ENCODE results near the gene CLDN4.
A peak's percentile ranks its signal among the peaks of the same experiment; 100 is the strongest.
"Not testable (repeated sequence)": the region's sequence is repeated elsewhere in the genome, so short reads cannot be mapped to it uniquely, and the experiment has no call there.

CLDN4 gene, protein sequence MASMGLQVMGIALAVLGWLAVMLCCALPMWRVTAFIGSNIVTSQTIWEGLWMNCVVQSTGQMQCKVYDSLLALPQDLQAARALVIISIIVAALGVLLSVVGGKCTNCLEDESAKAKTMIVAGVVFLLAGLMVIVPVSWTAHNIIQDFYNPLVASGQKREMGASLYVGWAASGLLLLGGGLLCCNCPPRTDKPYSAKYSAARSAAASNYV

GRCh38 chr7:73830681-73831583, at the start of gene CLDN4:
TSS of gene CLDN4 (plus strand) at chr7:73830996. CDS start at chr7:73831202, 206 bp downstream.
- DNase-seq, result peak; percentile 72

DNA sequence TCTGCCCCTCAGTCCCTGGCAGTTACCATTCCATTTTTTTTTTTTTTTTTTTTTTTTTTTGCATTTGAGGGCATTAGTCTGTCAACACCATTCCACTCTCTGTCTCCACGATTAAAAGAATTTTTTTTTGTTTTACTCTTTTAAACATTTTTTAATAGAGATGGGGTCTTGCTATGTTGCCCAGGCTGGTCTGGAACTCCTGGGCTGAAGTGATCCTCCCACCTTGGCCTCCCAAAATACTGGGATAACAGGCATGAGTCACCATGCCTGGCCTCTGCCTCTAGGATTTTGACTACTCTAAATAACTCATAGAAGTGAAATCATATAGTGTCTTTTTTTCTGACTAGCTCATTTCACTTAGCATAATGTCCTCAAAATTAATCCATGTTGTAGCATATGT, 44.2 kb upstream of the CLDN4 start:
- DNase-seq, result no peak

- DNase-seq, result not testable (repeated sequence)
Measured at GRCh38 chr7:73787786-73788048, 43.1 kb upstream of the CLDN4 start.

DNA sequence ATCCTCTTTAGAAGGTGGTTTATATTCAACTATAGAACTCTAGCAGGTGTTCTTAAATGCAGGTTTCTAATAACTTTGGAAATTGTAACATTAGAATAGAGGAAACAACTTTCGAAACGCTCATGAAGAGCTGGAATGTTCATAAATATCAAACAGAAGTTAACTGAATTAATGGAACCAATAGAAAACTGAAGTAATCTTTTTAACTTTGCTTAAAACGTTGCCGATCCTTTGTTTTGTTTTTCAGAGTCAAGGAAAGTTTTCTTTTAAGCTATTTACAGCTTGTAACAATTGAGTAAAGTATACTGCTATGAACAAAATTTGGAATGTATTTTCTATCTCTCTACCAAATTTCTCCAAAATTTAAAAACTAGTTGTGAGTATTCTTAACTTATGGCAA, 41.7 kb upstream of the CLDN4 start:
- peak; percentile 15 for DNase-seq

GRCh38 chr7:73791170-73791690, 39.6 kb upstream of the CLDN4 start:
- DNase-seq, result not testable (repeated sequence)

DNA sequence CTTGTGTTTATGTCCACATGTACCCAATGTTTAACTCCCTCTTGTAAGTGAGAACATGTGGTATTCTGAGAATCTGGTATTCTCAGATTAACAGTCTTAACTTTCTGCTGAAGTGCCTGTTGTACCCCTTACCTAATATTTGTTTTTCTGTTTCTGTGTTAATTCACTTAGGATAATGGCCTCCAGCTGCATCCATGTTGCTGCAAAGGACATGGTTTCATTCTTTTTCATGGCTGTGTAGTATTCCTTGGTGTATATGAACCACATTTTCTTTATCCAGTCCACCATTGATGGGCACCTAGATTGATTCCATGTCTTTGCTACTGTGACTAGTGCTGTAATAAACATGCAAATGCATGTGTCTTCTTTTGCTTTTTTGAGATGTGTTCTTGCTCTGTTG, 35.6 kb upstream of the CLDN4 start:
- not testable (repeated sequence) for DNase-seq

GRCh38 chr7:73796656-73797055, 34.1 kb upstream of the CLDN4 start:
- DNase-seq, result not testable (repeated sequence)

DNA sequence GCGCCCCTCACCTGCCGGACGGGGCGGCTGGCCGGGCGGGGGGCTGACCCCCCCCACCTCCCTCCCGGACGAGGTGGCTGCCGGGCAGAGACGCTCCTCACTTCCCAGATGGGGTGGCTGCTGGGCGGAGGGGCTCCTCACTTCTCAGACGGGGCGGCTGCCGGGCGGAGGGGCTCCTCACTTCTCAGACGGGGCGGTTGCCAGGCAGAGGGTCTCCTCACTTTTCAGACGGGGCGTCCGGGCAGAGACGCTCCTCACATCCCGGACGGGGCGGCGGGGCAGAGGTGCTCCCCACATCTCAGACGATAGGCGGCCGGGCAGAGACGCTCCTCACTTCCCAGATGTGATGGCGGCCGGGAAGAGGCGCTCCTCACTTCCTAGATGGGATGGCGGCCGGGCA, 33.6 kb upstream of the CLDN4 start:
- not testable (repeated sequence) for DNase-seq

- DNase-seq, result peak; percentile 23
Measured at GRCh38 chr7:73799282-73800141, 31.3 kb upstream of the CLDN4 start.

- no peak for DNase-seq
Measured at GRCh38 chr7:73801577-73801976, 29.2 kb upstream of the CLDN4 start.

GRCh38 chr7:73802459-73802858, 28.3 kb upstream of the CLDN4 start:
- no peak for DNase-seq

DNA sequence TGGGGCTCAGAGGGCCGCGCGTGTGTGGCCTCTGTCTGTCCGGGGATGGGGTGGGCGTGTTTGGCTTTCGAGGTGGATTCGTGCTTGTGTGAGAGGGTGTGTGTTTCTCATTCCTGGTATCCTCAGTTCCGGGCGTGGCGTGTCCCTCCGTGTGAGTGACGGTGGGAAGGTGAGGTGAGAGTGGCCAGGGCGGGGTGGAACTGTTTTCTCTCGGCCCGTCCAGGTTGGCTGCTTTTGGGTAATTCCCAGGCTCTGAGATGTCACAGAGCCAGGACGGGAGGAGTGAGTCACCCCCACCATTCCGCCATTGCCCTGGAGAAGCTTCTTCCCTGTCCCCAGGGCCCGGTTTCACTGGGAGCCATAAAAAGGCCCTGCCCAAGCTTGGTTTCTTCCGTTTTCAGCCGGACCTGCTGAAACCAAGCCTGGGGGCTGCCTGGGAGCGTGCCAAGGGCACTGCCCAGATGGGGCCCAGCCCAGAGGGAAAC, 21.3 kb upstream of the CLDN4 start:
- DNase-seq, result peak; percentile 65

DNA sequence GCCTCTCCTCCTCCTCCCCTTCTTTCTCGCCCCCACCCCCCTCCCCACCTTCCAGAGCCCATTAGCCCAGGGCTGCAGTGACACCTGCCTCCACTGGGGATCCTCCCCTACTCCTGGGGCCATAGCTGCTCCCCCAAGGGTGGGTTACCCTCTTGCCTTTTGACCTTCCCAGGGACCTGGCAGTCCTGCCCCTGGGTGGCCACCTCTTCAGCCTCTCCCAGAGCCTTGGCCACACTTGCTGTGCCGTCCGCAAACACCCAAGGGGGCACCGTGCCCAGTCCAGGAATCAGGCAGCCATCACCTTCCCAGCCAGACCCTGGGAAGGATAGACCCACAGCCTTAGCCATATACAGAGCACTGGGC, 19.8 kb upstream of the CLDN4 start:
- no peak for DNase-seq

- peak; percentile 83 for DNase-seq
Measured at GRCh38 chr7:73811760-73812168, 19.0 kb upstream of the CLDN4 start.

GRCh38 chr7:73812996-73813395, 17.8 kb upstream of the CLDN4 start:
- no peak for DNase-seq

DNA sequence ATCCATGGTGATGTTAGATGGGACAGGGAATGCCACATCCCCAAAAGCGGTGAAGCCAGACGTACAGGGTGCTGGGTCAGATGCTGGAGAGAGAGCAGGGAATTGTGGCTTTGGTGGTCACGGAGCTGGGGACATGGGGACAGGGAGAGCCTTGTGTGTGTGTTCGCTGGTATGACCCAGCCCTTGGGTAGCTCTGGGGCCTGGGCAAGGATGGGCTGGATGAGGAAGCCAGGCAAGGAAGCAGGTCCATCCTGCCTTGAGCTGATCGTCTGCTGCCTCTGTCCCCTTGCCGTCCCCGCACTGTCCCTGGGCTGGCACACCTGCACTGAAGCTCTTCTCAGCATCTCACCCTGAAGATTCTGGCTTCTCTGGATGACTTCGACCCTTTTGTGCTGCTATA, 15.4 kb upstream of the CLDN4 start:
- DNase-seq, result no peak

DNA sequence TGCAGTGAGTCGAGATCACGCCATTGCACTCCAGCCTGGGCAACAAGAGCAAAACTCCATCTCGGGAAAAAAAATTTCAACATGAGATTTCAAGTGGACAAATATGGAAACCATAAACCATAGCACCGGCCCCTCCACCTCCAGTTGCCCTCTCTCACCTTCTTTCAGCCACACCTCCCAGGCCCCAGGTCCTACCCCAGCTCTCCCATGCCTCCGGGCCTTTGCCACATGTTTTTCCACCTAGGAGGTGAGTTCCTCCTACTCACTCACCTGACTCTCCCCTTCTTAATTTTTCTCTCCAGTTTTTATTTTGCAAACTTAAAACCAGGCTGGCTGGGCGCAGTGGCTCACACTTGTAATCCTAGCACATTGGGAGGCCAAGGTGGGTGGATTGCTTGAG, 13.7 kb upstream of the CLDN4 start:
- DNase-seq, result no peak

DNA sequence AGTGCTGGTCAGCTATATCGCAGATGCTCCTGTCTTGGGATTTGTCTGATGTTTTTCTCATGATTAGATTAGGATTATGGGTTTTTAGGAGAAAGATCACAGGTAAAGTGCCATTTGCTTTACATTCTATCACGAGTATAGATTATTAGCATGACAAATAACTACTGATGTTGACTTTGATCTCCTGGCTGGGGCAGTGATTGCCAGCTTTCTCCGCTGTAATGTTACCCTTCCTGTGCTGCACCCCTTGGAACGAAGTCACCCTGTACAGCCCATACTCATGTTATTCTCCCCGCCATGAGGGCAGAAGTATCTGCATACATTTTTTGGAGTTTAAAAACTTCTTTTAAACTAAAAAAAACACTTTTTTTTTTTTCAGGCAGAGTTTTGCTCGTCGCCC, 10.8 kb upstream of the CLDN4 start:
- no peak for DNase-seq

DNA sequence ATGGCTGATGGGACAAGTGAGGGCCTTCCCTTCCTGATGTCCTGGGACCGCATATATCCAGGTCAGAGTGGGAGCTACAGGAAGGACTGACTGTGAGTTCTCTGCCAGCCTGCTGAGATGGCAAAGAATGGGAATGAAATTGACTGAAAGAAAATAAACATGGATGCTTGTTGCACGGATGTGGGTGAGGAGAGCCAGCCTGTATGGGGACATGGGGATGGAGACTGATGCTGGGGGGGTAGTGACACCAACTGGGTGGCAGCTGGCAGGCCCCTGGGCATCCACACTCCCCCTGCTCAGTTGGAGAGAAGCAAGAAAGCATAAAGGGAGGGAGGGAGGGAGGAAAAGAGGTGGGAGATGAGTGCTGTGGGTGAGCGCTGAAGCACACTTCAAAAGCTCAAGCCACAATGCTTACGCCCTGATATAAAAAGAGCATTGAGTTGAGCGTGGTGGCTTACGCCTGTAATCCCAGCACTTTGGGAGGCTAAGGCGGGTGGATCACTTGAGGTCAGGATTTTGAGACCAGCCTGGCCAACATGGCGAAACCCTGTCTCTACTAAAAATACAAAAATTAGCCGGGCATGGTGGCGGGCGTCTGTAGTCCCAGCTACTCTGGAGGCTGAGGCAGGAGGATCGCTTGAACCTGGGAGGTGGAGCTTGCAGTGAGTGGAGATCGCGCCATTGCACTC, 9.1 kb upstream of the CLDN4 start:
- DNase-seq, result peak; percentile 66

- peak; percentile 68 for DNase-seq
Measured at GRCh38 chr7:73822319-73823173, 8.2 kb upstream of the CLDN4 start.

GRCh38 chr7:73823257-73823656, 7.5 kb upstream of the CLDN4 start:
- no peak for DNase-seq

All from NCI-H69 (cell line).